HG03520 (cell line): ENCODE measurements around the gene KAZN.

Source experiments
- ATAC-seq: cut with Tn5 transposase; IDR thresholded peaks from one replicate; pipeline ENCODE4 v1.9.1; 2021; ENCODE audit warnings: mild to moderate bottlenecking, moderate library complexity; ENCODE audit not compliant: unreplicated experiment

Gene KAZN

DNA sequence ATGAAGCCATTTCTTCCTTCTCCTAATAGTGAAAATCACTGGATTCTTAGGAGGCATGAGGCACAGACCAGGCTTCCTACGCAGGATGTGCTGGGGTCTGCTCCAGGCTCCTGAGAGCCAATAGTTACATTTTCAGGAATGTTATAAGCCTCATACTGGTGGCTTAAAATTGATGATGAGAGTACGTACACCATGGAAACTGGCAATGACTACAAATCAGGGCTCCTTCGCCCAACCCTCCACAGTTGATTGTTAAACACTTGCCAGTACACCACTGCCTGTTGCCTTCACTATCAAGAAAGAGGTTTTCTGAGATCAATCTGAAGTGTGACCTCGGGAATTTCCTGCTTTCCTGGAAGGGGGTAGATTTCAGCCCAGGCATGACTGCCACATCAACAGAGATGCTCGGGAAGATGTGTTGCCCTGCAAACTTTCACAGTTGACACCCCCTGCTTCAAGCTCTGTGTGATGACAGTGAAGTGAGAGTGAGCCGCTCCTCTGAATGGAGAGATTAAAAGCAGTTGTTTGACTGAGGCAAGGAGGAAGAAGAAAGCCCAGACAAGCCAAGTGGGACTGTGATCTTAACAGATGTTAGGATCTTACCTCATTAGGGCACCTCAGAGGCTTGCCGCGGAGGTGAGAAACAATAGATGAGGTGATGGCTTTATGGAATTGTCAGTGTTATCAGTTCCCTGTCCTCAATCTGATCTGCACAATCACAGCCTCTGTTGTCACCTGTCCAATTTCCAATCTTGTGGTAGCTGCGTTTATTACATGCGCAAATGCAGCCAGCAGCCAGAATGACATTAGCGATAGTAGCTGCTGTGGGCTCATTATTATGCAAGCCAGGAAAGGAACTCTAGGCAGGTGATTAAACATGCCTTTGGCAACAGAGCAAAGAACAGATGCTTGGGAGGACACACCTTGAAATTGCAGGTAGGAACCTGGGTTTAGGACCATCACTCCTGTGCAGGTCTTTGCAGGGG lies 277.3 kb downstream of the KAZN start:
- no peak for ATAC-seq

GRCh38 chr1:14876747-14877146 lies 278.3 kb downstream of the KAZN start:
- no peak for ATAC-seq

DNA sequence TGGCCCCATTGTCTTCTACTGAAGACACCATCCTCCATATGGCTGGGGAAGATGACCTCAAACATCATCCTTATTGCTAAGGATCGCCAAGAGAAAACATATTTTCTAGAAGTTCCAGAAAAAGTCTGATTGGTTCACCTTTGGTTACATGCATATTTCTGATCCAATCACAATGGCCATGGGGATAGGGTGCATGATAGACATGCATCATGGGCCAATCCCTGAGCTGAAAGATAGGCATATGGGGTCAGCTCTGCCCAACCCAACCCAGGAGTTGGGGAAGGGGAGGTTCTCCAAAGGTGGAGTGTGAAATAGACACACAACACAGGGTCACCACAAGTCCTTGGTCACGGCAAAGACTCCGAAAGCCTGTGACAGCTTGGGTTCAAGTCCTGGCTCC lies 278.7 kb downstream of the KAZN start:
- no peak for ATAC-seq

DNA sequence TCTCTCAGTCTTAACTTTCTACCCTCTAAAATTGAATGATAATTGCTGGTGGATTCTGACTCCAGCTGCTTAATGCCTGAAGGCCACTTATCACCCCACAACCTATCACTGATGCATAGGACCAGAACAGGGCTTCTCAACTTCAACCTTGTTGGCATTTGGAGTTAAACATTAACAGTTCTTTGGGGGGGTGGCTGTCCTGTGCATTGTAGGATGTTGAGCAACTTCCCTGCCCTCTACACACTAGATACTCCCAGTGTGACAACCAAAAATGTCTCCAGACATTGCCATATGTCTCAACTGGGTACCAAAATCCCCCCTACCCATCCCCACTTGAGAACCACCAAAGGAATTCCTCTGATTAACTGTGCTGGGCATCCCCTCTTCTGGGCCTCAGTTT lies 279.6 kb downstream of the KAZN start:
- no peak for ATAC-seq

DNA sequence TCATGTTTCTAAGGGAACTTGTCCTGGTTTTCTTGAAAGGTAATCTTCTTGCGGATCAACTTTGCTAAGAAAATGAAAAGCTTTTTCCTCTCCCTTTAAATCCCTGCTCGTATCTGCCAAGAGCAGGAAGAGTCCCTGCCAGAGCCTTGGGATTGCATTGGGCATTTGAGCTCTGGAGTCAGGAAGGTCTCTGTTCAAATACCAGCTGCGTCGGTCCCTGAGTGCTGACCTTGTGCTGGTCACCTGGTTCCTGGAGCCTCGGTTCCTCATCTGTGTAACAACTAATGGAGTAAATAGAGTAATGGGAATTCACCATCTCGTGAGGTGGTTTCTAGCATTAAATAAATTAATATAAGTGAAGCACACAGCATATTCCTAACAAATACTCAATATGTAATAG lies 280.5 kb downstream of the KAZN start:
- ATAC-seq, result no peak

GRCh38 chr1:14880456-14881316 lies 282.2 kb downstream of the KAZN start:
- no peak for ATAC-seq

- no peak for ATAC-seq
Measured at GRCh38 chr1:14881775-14882672, 283.5 kb downstream of the KAZN start.

GRCh38 chr1:14884614-14885175 lies 286.2 kb downstream of the KAZN start:
- no peak for ATAC-seq

DNA sequence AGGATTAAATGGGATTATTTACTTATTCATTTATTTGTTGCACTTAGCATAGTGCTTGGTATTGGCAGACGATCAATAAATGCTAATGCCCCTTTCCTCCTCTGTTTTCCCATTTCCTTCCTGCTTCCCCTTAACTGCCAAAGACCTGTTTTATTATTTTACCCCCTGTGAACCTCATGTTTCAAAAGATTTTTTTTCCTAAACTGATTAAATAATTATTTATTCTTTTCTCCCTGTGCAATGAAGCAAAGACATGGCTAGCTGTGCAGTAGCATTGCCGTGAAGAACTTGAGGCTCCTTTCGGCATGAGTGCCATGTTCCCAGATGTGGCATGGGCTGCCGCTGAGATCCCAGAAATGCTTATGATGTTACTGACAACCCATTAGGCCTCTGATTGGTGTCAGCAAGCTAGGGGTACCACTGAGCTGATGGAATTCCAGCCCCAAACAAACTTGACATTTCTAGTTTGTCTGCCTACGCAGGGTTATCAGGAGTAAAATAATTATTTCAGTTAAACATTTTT lies 288.6 kb downstream of the KAZN start:
- ATAC-seq, result no peak

DNA sequence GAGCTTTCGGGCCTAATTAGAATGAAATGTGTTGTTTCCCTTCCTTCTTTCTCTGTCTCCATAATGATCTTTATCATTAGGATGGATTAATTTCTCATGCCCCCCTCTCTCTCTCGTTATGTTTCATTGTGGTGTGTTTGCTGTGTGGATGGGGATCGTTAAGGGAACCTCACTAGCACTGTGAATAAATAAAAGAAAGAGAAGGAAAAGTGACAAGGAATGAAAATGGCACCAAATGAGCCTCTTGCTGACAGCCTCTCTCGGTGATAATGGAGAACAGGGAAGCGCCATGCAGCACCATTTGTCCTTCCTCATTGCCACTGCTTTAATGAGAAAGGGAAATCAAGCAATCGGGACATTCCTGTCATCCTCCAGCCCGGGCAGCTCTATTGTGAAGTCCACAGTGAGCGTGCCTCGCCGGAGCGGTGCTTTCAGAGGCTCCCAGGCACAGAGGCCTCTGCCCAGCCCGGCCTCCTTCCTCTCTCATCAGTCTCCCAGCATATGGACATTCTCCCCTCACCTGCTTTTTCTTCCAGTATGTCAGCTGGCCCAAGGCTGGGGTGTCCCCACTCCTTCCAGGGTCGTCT lies 289.4 kb downstream of the KAZN start:
- no peak for ATAC-seq

- ATAC-seq, result no peak
Measured at GRCh38 chr1:14888374-14888773, 289.9 kb downstream of the KAZN start.

DNA sequence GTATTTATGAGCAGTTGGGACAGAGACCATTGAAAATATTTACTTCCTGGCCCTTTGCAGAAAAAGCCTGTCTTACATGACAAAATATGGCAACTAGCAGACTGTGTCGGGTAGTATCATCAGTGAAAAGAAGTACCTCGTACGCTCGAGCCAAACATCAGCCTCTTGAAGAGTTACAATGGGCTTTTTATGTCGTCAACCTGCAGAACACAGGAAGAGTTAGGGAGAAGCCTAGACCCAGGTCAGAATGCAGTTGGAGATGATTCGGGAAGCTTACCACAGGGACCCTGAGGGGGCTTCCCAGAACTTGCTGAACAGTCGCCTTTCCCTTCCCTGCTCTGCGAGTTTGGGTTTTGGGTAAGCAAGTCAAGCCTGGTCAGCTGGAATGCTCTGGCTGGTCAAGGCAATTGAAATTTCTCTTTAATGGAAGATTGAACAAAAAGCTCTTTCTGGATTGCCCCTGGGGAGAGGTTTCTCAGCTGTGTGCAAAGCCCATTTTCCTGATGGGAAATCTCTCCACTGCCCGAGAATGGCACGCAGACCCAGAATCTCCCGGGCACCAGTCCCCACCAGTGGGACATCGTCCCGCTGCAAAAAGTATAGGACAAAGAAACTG lies 291.4 kb downstream of the KAZN start:
- no peak for ATAC-seq

DNA sequence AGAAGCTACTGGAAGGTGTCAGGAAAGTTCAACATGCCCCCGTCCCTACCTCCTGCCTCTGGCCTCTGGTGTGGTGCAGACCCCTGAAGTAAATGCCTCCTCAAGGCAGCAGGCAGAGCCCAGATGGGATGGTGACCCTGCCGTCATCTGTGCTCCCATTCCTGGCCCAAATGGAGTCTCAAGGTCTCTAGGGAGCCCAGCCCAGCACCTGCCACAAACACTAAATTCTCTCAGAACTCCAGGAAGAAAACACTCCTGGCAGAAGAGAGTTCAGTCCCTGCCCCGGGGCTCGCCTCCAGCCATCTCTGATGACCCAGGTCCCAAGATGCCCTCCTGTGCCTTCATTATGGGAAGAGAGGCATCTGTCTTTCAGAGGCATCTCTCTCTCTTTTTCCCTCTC lies 293.5 kb downstream of the KAZN start:
- ATAC-seq, result no peak

DNA sequence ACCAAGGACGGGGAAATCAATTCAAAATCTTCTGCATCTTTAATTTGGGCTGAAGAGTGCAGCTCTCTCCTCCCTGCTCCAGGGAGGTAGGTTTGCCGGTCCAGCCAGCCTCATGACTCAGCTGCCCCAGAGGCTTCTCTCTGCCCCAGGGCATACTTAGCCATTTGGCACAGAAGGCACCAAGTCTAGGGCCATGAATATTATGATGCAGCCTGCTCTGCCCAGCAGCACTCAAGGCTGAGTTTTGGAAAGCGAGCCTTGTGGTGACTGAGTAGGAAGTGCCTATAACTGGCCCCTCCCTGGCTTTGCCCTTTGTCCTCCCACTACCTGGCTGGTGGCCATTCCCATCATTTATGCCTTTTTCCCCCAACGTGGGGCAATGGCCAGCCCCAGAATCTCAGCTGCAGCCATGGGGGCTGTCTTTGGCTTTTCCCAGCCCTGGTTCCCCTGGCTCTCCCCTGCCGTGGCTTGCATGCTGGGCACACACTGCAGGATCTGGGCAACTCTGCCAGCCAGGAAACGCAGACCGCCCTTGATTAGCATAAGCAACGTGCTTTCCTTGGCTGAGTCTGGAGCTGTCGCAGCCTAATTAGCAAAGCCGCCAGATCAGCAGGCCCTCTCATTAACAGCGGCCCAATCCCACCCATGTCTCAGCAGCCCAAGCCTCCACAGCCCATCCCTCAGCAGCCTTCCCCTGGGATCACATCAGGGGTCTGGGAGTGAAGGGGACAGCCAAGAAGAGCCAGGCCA lies 296.5 kb downstream of the KAZN start:
- no peak for ATAC-seq

- no peak for ATAC-seq
Measured at GRCh38 chr1:14895727-14896126, 297.2 kb downstream of the KAZN start.

- no peak for ATAC-seq
Measured at GRCh38 chr1:14896381-14897079, 298.0 kb downstream of the KAZN start.

DNA sequence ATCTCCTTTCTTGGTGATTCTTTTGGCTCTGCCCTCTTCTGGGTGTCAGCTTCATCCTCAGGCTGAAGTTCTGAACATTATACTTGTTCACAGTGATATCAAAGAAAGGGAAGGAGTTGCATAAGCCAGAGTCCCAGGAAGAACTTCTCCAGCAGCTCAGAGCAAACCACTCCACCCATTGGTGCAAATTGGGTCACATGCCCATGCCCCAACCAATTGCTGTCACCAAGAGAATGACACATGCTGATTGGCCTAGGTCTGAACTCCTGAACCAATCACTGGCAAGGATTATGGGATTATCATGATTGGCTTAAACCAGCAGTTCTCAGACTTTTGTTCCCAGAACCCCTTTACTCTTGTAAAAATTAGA lies 298.6 kb downstream of the KAZN start:
- no peak for ATAC-seq

GRCh38 chr1:14897547-14897946 lies 299.1 kb downstream of the KAZN start:
- ATAC-seq, result no peak
